HEK293 (cell line): ENCODE measurements around the gene OTOS.
A peak's percentile ranks its signal among the peaks of the same experiment; 100 is the strongest.

Source experiments
- CTCF ChIA-PET: fragments of 350-600 bp; formaldehyde crosslinking; extraction: SDS; loops from one replicate; lab custom pipeline; 2021; ENCODE audit warnings: antibody characterized with exemption; lab: Yijun Ruan, JAX
- POLR2A ChIA-PET: fragments of 300-600 bp; formaldehyde crosslinking; extraction: SDS; loops from one replicate; lab custom pipeline; 2020; ENCODE audit warnings: antibody characterized with exemption, inconsistent platforms; lab: Yijun Ruan, JAX
- H3K27ac ChIP-seq: fragments of 200-500 bp; sonication (Bioruptor generic); 2 replicates; pipeline ENCODE4 v1.5.1; 2014; ENCODE audit warnings: low read depth, low read length, control low read depth, inconsistent platforms; ENCODE audit errors: extremely low read depth
- H3K36me3 ChIP-seq, 2 experiments: fragments of 200-500 bp in 1 of 2; sonication (Bioruptor generic) in 1 of 2; 1 replicate in 1 of 2; 2 replicates in 1 of 2; pipeline ENCODE4 v1.5.1; 2014 to 2017; ENCODE audit warnings: inconsistent platforms in 2 of 2, low read length in 2 of 2; ENCODE audit not compliant: control insufficient read depth in 2 of 2, insufficient read depth in 1 of 2
- H3K4me1 ChIP-seq: fragments of 200-500 bp; sonication (Bioruptor generic); 2 replicates; pipeline ENCODE4 v1.5.1; 2014; ENCODE audit warnings: mild to moderate bottlenecking, low read length, inconsistent platforms; ENCODE audit not compliant: control insufficient read depth, insufficient read depth
- H3K4me3 ChIP-seq: 2 replicates; pipeline ENCODE4 v1.5.1; 2011; ENCODE audit warnings: low read depth, mild to moderate bottlenecking, control low read depth, low read length, moderate library complexity
- H3K9me3 ChIP-seq: fragments of 200-500 bp; sonication (Bioruptor generic); 2 replicates; pipeline ENCODE4 v1.5.1; 2014; ENCODE audit warnings: low read depth, low read length, inconsistent platforms; ENCODE audit not compliant: control insufficient read depth, insufficient read depth
- BCL11A ChIP-seq: fragments of 450-650 bp; formaldehyde crosslinking; IDR thresholded peaks from 2 replicates; pipeline ENCODE4 v1.5.1; 2016; ENCODE audit warnings: low read depth, missing biosample characterization, missing genetic modification characterization
- HOXC10 ChIP-seq: sonication (generic); formaldehyde crosslinking; IDR thresholded peaks from 2 replicates; pipeline ENCODE4 v1.8.1; 2023; ENCODE audit warnings: mild to moderate bottlenecking, missing genetic modification reagents
- RBAK ChIP-seq: fragments of 450-650 bp; formaldehyde crosslinking; IDR thresholded peaks from 2 replicates; pipeline ENCODE4 v1.5.1; 2016; ENCODE audit warnings: missing biosample characterization, missing genetic modification characterization
- ZIC2 ChIP-seq: fragments of 450-650 bp; formaldehyde crosslinking; IDR thresholded peaks from 2 replicates; pipeline ENCODE4 v1.5.1; 2016; ENCODE audit warnings: missing biosample characterization, missing genetic modification characterization
- ZNF140 ChIP-seq: fragments of 450-650 bp; formaldehyde crosslinking; IDR thresholded peaks from 2 replicates; pipeline ENCODE4 v1.5.1; 2016; ENCODE audit warnings: missing biosample characterization, missing genetic modification characterization
- ZNF18 ChIP-seq: fragments of 450-650 bp; formaldehyde crosslinking; IDR thresholded peaks from 2 replicates; pipeline ENCODE4 v1.5.1; 2016; ENCODE audit warnings: missing biosample characterization, missing genetic modification characterization
- ZNF324 ChIP-seq: fragments of 450-650 bp; formaldehyde crosslinking; IDR thresholded peaks from 2 replicates; pipeline ENCODE4 v1.5.1; 2016; ENCODE audit warnings: missing biosample characterization, missing genetic modification characterization
- ZNF354C ChIP-seq: fragments of 450-650 bp; formaldehyde crosslinking; IDR thresholded peaks from 2 replicates; pipeline ENCODE4 v1.5.1; 2016; ENCODE audit warnings: missing biosample characterization, missing genetic modification characterization, low read depth, borderline replicate concordance
- ZNF639 ChIP-seq: fragments of 450-650 bp; formaldehyde crosslinking; IDR thresholded peaks from 2 replicates; pipeline ENCODE4 v1.5.1; 2016; ENCODE audit warnings: missing biosample characterization, missing genetic modification characterization
- ZNF747 ChIP-seq: fragments of 450-650 bp; formaldehyde crosslinking; IDR thresholded peaks from 2 replicates; pipeline ENCODE4 v1.5.1; 2016; ENCODE audit warnings: missing biosample characterization, missing genetic modification characterization
- ZNF768 ChIP-seq: fragments of 450-650 bp; formaldehyde crosslinking; IDR thresholded peaks from 2 replicates; pipeline ENCODE4 v1.5.1; 2018; ENCODE audit warnings: missing biosample characterization, mild to moderate bottlenecking, missing genetic modification characterization
- ZNF843 ChIP-seq: fragments of 450-650 bp; formaldehyde crosslinking; IDR thresholded peaks from 2 replicates; pipeline ENCODE4 v1.5.1; 2016; ENCODE audit warnings: missing biosample characterization, missing genetic modification characterization

The OTOS gene

GRCh38 chr2:240187989-240188590 lies 47.6 kb upstream of the OTOS start (continued):
- no peak for TF ChIP-seq HOXC10 (CRISPR knock-in tag)

- no peaks in the 10 kb centered on the region for H3K9me3 ChIP-seq
- H3K36me3 ChIP-seq: no peaks in the 10 kb centered on the region
- H3K27ac ChIP-seq: no peak overlapping the region
- TF ChIP-seq ZNF354C (tag by site-specific recombination): no peak
- TF ChIP-seq RBAK (tag by site-specific recombination): no peak
- TF ChIP-seq, all 188 proteins: peak for 0
- ChIA-PET CTCF (no interaction called here), POLR2A (no interaction called here)
- no peak overlapping the region for H3K4me3 ChIP-seq
- no peaks in the 10 kb centered on the region for H3K4me1 ChIP-seq
Measured at GRCh38 chr2:240186191-240186725, 45.8 kb upstream of the OTOS start.

- Histone ChIP-seq H3K4me1 (no peaks in the 10 kb centered on the region), H3K36me3 (no peaks in the 10 kb centered on the region), H3K4me3 (no peak overlapping the region), H3K9me3 (no peaks in the 10 kb centered on the region), H3K27ac (no peak overlapping the region)
- CTCF ChIA-PET: no interaction called here
- TF ChIP-seq ZIC2 (peak; percentile 34; the same call in 1 of the 2 replicates), ZNF140 (tag by site-specific recombination) (no peak)
- POLR2A ChIA-PET: no interaction called here
Measured at GRCh38 chr2:240184656-240185055, 44.2 kb upstream of the OTOS start.

GRCh38 chr2:240183875-240184590 lies 43.6 kb upstream of the OTOS start:
- H3K9me3 ChIP-seq: no peaks in the 10 kb centered on the region
- POLR2A ChIA-PET: no interaction called here
- TF ChIP-seq ZNF747 (tag by site-specific recombination): no peak
- TF ChIP-seq ZNF639: no peak
- TF ChIP-seq BCL11A (tag by site-specific recombination): no peak
- TF ChIP-seq ZNF768 (tag by site-specific recombination): no peak
- TF ChIP-seq ZNF324 (tag by site-specific recombination): no peak
- no peak for TF ChIP-seq ZNF843 (tag by site-specific recombination)
- no peak for TF ChIP-seq ZNF18 (tag by site-specific recombination)
- no peaks in the 10 kb centered on the region for H3K4me1 ChIP-seq
- CTCF ChIA-PET: no interaction called here
- H3K27ac ChIP-seq: no peak overlapping the region
- no peak overlapping the region for H3K4me3 ChIP-seq
- H3K36me3 ChIP-seq: no peaks in the 10 kb centered on the region
